ENCODE data around the gene KRTAP9-1. TPM values are rescaled to one million over a fixed set of nuclear protein-coding genes. Genes with fewer than 3 reads are reported as not detected.

The KRTAP9-1 gene
- polyA plus RNA-seq, 3 donors, result not detected

DNA sequence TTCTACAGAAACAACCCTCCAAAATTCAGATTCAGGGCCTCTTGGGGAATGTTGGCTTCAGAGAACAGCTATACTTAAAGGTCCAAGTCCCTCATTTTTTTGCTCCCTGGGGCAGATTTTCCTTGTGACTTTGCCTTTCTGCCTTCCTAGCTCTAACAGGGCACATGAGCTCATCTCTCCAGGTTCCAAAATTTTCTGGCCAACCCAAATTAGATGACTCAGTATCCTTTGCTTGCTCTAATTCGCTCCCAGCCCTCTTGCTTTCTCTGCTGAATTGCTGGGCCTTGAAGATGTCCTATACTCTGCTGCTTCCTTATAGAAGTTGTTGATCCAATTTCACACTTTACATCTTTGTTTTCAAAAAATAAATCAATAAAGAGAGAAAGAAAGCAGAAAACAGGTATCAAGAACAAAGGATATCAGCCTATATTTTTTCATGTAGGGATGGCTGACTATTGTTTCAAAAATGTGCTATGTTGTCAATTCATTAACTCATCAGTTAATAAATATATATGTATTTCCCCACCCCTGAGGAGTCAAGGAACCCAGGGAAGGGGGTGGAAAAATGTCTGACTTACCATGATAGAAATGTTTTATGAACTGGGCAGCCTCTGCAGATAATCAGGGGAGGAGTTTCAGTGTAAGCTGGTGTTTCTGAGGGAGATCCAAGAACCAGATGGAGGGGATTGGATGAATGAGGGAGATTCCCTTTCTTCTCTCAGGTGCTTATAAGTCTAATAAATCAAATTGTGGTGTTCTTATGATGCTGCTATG lies 10.7 kb upstream of the KRTAP9-1 start:
- Mint-ChIP-seq H3K4me3 (no peak overlapping the region), H3K36me3 (no peaks in the 10 kb centered on the region), H3K4me1 (peaks cover 17% of the 10 kb centered on the region), H3K27me3 (ENCODE audit: low read depth in 3 of 3) (peaks cover 0 to 4% (median 3%) of the 10 kb centered on the region in 3 donors), H3K27ac (no peak overlapping the region), H3K9me3 (peaks cover 0 to 2% (median 0%) of the 10 kb centered on the region in 7 donors)
- Histone ChIP-seq H2AFZ (ENCODE audit: insufficient read depth, low read depth, low read length, poor library complexity, severe bottlenecking) (no peak overlapping the region), H3K9me3 (replicated peaks in 1 of 2; ENCODE audit: control insufficient read depth in 1 of 2, insufficient read depth in 1 of 2, low read length in 2 of 2) (no peaks in the 10 kb centered on the region), H3K4me2 (replicated peaks; ENCODE audit: extremely low read depth, low read length, poor library complexity, severe bottlenecking) (no peak overlapping the region), H3K79me2 (ENCODE audit: insufficient read depth, low read length) (no peaks in the 10 kb centered on the region), H3K27me3 (ENCODE audit: control insufficient read depth in 2 of 2, insufficient read depth in 2 of 2, low read length in 2 of 2) (no peaks in the 10 kb centered on the region), H3K4me1 (ENCODE audit: control insufficient read depth in 1 of 2, insufficient read depth in 2 of 2, low read length in 2 of 2) (peaks cover 0 to 10% of the 10 kb centered on the region in 2 donors), H4K20me1 (ENCODE audit: insufficient read depth, low read length) (no peaks in the 10 kb centered on the region), H3K4me3 (replicated peaks in 1 of 3; ENCODE audit: low read depth in 2 of 3, low read length in 3 of 3) (no peak overlapping the region), H3K9ac (ENCODE audit: insufficient read depth, low read length, poor library complexity, severe bottlenecking) (no peak overlapping the region), H3K36me3 (replicated peaks in 1 of 2; ENCODE audit: control insufficient read depth in 1 of 2, insufficient read depth in 2 of 2, low read length in 2 of 2) (no peaks in the 10 kb centered on the region), H3K27ac (ENCODE audit: low read depth in 1 of 2, low read length in 2 of 2) (no peak overlapping the region)
- intact Hi-C loops (cut with micrococcal nuclease), result no loop called here
- TF ChIP-seq, protein P1, sequence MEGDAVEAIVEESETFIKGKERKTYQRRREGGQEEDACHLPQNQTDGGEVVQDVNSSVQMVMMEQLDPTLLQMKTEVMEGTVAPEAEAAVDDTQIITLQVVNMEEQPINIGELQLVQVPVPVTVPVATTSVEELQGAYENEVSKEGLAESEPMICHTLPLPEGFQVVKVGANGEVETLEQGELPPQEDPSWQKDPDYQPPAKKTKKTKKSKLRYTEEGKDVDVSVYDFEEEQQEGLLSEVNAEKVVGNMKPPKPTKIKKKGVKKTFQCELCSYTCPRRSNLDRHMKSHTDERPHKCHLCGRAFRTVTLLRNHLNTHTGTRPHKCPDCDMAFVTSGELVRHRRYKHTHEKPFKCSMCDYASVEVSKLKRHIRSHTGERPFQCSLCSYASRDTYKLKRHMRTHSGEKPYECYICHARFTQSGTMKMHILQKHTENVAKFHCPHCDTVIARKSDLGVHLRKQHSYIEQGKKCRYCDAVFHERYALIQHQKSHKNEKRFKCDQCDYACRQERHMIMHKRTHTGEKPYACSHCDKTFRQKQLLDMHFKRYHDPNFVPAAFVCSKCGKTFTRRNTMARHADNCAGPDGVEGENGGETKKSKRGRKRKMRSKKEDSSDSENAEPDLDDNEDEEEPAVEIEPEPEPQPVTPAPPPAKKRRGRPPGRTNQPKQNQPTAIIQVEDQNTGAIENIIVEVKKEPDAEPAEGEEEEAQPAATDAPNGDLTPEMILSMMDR (IDR thresholded peaks at IDR 0.05), result no peak
- no CpG with 5 or more reads among the region's 1 CpG for WGBS (ENCODE audit: insufficient coverage)
- DNase-seq, result no peak

DNA sequence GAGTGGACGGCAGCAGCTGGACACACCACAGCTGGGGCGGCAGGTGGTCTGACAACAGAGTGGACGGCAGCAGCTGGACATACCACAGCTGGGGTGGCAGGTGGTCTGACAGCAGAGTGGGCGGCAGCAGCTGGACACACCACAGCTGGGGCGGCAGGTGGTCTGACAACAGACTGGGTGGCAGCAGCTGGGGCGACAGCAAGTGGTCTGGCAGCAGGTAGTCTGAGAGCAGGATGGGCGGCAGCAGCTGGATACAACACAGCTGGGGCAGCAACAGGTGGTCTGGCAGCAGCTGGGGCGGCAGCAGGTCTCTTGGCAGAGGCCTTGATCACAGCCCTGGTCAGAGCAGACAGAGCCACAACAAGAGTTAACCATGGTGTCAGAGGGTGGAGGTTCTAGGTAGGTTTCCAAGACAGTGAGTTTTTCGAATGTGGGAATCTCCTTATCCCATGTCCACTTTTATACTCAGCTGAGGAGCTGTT lies 5.2 kb upstream of the KRTAP9-1 start, which contains the start of gene KRTAP4-1:
KRTAP4-1 (minus strand) TSS at position 432 of the 482 bp plus-strand sequence; CDS start at position 375, 57 bp downstream.
- no peaks in the 10 kb centered on the region for H3K4me1 Mint-ChIP-seq
- no peak for DNase-seq
- Histone ChIP-seq H3K36me3 (replicated peaks in 1 of 2; ENCODE audit: control insufficient read depth in 1 of 2, insufficient read depth in 2 of 2, low read length in 2 of 2) (no peaks in the 10 kb centered on the region), H3K9me3 (replicated peaks in 1 of 2; ENCODE audit: control insufficient read depth in 1 of 2, insufficient read depth in 1 of 2, low read length in 2 of 2) (no peaks in the 10 kb centered on the region), H2AFZ (ENCODE audit: insufficient read depth, low read depth, low read length, poor library complexity, severe bottlenecking) (no peak within 1 kb of the TSS), H3K9ac (ENCODE audit: insufficient read depth, low read length, poor library complexity, severe bottlenecking) (no peak within 1 kb of the TSS), H3K4me1 (ENCODE audit: control insufficient read depth in 1 of 2, insufficient read depth in 2 of 2, low read length in 2 of 2) (no peaks in the 10 kb centered on the region), H3K27me3 (ENCODE audit: control insufficient read depth in 2 of 2, insufficient read depth in 2 of 2, low read length in 2 of 2) (peaks cover 0 to 3% of the 10 kb centered on the region in 2 donors), H4K20me1 (ENCODE audit: insufficient read depth, low read length) (no peaks in the 10 kb centered on the region), H3K4me2 (replicated peaks; ENCODE audit: extremely low read depth, low read length, poor library complexity, severe bottlenecking) (no peak within 1 kb of the TSS), H3K79me2 (ENCODE audit: insufficient read depth, low read length) (no peaks in the 10 kb centered on the region), H3K27ac (ENCODE audit: low read depth in 1 of 2, low read length in 2 of 2) (no peak within 1 kb of the TSS), H3K4me3 (replicated peaks in 1 of 3; ENCODE audit: low read depth in 2 of 3, low read length in 3 of 3) (no peak within 1 kb of the TSS)
- H3K27ac Mint-ChIP-seq, result no peak within 1 kb of the TSS
- H3K4me3 Mint-ChIP-seq, result no peak within 1 kb of the TSS
- peaks cover 0 to 2% (median 0%) of the 10 kb centered on the region in 7 donors for H3K9me3 Mint-ChIP-seq
- H3K36me3 Mint-ChIP-seq, result no peaks in the 10 kb centered on the region
- H3K27me3 Mint-ChIP-seq (ENCODE audit: low read depth in 3 of 3), result peaks cover 6 to 8% (median 8%) of the 10 kb centered on the region in 3 donors
- TF ChIP-seq, protein P1 (IDR thresholded peaks at IDR 0.05), result no peak
- intact Hi-C loops (cut with micrococcal nuclease), result no loop called here
- WGBS (ENCODE audit: insufficient coverage), result 93% methylated on average over 8 of the region's 9 CpGs

All from CD14-positive monocyte (primary cell).